HG02610 (cell line): Measurements from ENCODE around the gene TMEM119.

Experiments used
- ATAC-seq: cut with Tn5 transposase; IDR thresholded peaks from one replicate; pipeline ENCODE4 v1.9.1; 2021; ENCODE audit warnings: mild to moderate bottlenecking, moderate library complexity; ENCODE audit not compliant: unreplicated experiment

TMEM119 gene

GRCh38 chr12:108548954-108549521, 48.8 kb downstream of the TMEM119 start:
- ATAC-seq: no peak

DNA sequence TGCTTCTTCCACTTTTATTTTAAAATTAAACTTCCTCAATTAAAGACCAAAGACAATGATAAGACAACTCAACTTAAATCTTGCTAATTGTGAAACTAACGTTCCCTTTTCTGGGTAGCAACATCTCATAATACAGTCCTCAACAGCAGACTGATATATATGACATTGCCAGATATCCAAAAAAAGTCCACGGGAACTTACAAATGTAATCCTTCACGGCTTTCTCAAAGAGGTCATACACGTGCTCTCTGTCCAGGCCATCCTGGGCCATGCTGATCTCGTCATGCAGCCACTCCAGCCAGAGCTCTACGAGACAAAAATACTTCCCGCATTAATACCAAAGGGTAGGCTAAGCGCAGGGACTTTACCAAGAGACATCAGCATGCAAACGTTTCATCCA, 50.2 kb downstream of the TMEM119 start:
- no peak for ATAC-seq

GRCh38 chr12:108543652-108544051, 54.2 kb downstream of the TMEM119 start:
- ATAC-seq: no peak

DNA sequence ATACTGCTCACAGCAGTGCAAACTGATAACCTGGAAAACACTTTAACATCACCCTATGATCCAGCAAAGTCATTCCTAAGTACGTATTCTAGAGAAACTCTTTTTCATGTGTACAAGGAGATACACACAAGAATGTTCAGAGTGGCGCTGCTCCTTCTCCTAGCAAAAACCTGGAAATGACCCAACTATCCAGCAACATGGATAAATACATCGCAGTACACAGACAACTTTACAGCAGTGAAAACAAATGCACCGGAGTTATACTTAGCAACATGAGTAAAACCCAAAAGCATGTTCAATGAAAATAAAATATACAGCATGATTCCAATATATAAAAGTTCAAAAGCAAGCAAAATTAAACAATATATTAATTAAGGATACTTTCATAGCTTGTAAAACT, 55.6 kb downstream of the TMEM119 start:
- ATAC-seq: no peak
